ENCODE measurements around the gene TAS1R1.

DNA sequence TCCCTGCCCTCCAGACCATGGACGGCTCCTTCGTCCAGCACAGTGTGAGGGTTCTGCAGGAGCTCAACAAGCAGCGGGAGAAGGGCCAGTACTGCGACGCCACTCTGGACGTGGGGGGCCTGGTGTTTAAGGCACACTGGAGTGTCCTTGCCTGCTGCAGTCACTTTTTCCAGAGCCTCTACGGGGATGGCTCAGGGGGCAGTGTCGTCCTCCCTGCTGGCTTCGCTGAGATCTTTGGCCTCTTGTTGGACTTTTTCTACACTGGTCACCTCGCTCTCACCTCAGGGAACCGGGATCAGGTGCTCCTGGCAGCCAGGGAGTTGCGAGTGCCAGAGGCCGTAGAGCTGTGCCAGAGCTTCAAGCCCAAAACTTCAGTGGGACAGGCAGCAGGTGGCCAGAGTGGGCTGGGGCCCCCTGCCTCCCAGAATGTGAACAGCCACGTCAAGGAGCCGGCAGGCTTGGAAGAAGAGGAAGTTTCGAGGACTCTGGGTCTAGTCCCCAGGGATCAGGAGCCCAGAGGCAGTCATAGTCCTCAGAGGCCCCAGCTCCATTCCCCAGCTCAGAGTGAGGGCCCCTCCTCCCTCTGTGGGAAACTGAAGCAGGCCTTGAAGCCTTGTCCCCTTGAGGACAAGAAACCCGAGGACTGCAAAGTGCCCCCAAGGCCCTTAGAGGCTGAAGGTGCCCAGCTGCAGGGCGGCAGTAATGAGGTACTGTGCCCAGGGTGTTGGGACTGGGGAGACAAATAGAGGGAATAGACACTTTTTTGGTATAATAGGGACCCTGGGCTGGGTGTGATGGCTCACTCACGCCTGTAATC lies 25.7 kb downstream of the TAS1R1 start:
- TF ChIP-seq CTCF (IDR thresholded peaks at IDR 0.05) (no peak), POLR2A (IDR thresholded peaks at IDR 0.05) (no peak), POLR2AphosphoS5 (IDR thresholded peaks at IDR 0.05; ENCODE audit: insufficient read depth in 1 of 2, low read depth in 1 of 2) (no peak)
